Parathyroid adenoma (tissue), 2 donors: ENCODE results near the gene FAM124B.
"Not testable (repeated sequence)": the region's sequence is repeated elsewhere in the genome, so short reads cannot be mapped to it uniquely, and the experiment has no call there.

ENCODE experiments used
- H2AFZ ChIP-seq: fragments of 300-600 bp; sonication (generic); one replicate; pipeline ENCODE4 v1.7.0; 2017; ENCODE audit warnings: antibody characterized with exemption, mild to moderate bottlenecking
- H3K27ac ChIP-seq: fragments of 300-600 bp; sonication (generic); one replicate; pipeline ENCODE4 v1.7.0; 2017
- H3K27me3 ChIP-seq: fragments of 300-600 bp; sonication (generic); one replicate; pipeline ENCODE4 v1.7.0; 2017; ENCODE audit warnings: low read length; ENCODE audit not compliant: control insufficient read depth, insufficient read depth
- H3K36me3 ChIP-seq: fragments of 300-600 bp; sonication (generic); one replicate; pipeline ENCODE4 v1.7.0; 2017; ENCODE audit warnings: low read length; ENCODE audit not compliant: control insufficient read depth, insufficient read depth
- H3K4me1 ChIP-seq: fragments of 300-600 bp; sonication (generic); one replicate; pipeline ENCODE4 v1.7.0; 2017; ENCODE audit warnings: control low read depth
- H3K4me2 ChIP-seq: fragments of 300-600 bp; sonication (generic); one replicate; pipeline ENCODE4 v1.7.0; 2017; ENCODE audit warnings: low read length
- H3K4me3 ChIP-seq: fragments of 300-600 bp; sonication (generic); one replicate; pipeline ENCODE4 v1.7.0; 2017; ENCODE audit warnings: low read depth, low read length
- H3K79me2 ChIP-seq: fragments of 300-600 bp; sonication (generic); one replicate; pipeline ENCODE4 v1.7.0; 2017; ENCODE audit warnings: control low read depth
- H3K9ac ChIP-seq: fragments of 300-600 bp; sonication (generic); one replicate; pipeline ENCODE4 v1.7.0; 2017; ENCODE audit warnings: mild to moderate bottlenecking
- H3K9me3 ChIP-seq: fragments of 300-600 bp; sonication (generic); one replicate; pipeline ENCODE4 v1.7.0; 2017; ENCODE audit warnings: low read length; ENCODE audit not compliant: control insufficient read depth
- TF ChIP-seq, protein P1 (sequence below): fragments of 300-600 bp; sonication (generic); IDR thresholded peaks from one replicate; pipeline ENCODE4 v1.7.0; 2017; ENCODE audit warnings: antibody characterized with exemption, mild to moderate bottlenecking
- donor health status: primary hyperparathyroidism.

Gene FAM124B

DNA sequence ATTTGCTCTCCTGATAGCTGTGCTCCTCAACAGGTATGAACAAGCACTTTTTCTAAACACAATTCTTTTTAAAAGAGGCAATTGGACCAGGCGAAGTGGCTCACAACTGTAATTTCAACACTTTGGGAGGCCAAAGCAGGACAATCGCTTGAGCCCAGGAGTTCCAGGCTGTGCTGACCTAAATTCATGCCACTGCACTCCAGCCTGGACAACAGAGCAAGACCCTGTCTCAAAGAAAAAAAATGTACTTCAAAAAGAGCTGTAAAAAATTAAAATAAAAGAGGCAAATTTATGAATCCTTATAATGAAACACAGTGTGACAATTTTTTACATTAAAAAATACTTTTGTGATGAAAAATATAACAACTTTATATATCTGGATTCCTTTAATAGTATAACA lies 1.8 kb upstream of the FAM124B start:
- Histone ChIP-seq H3K36me3 (no peaks in the 10 kb centered on the region), H2AFZ (no peak overlapping the region), H3K9me3 (no peaks in the 10 kb centered on the region), H3K27me3 (no peaks in the 10 kb centered on the region), H3K4me1 (peaks cover 44% of the 10 kb centered on the region), H3K4me3 (no peak overlapping the region), H3K79me2 (peaks cover 6% of the 10 kb centered on the region), H3K9ac (no peak overlapping the region), H3K4me2 (no peak overlapping the region), H3K27ac (peak overlapping the region; percentile 86)
- TF ChIP-seq, protein P1, sequence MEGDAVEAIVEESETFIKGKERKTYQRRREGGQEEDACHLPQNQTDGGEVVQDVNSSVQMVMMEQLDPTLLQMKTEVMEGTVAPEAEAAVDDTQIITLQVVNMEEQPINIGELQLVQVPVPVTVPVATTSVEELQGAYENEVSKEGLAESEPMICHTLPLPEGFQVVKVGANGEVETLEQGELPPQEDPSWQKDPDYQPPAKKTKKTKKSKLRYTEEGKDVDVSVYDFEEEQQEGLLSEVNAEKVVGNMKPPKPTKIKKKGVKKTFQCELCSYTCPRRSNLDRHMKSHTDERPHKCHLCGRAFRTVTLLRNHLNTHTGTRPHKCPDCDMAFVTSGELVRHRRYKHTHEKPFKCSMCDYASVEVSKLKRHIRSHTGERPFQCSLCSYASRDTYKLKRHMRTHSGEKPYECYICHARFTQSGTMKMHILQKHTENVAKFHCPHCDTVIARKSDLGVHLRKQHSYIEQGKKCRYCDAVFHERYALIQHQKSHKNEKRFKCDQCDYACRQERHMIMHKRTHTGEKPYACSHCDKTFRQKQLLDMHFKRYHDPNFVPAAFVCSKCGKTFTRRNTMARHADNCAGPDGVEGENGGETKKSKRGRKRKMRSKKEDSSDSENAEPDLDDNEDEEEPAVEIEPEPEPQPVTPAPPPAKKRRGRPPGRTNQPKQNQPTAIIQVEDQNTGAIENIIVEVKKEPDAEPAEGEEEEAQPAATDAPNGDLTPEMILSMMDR = no peak

DNA sequence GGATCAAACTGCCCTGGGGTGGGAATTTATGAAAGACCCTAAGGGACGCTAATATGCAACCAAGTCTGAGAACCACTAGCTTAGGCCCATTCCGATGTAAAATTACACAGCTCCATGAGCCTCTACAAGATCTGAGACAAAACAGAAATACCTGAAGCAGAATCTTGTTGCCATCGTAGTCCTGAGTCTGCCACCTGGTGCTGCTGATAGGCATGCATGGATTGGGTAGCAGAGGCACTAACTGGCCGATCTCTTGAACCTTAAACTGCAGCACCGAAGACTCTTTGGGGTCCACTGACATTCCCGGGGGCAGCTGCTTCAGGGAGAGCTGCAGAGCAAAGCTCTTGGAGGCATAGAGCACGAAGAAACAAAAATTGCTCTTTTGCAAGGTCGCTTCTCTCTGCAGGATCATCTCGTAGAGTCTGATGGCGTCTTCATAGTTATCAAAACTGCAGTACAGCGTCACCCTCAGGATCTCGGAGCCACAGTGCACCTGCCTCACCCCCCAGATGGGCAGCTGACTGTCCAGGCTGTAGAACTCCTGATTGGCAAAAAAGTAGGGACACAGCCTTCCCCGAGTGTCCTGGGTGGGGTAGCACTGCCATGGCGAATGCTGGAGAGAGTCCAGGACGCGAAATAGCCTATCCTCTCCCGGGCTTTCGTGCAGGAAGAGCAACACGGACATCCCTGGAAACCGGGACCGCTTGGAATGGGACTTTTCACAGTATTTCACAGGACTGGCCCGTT lies 848 bp downstream of the FAM124B start:
- Histone ChIP-seq H3K4me2 (peak overlapping the region; percentile 24), H3K9me3 (no peaks in the 10 kb centered on the region), H3K9ac (no peak overlapping the region), H3K4me1 (peaks cover 47% of the 10 kb centered on the region), H3K4me3 (no peak overlapping the region), H3K27me3 (no peaks in the 10 kb centered on the region), H3K27ac (peak overlapping the region; percentile 89), H3K79me2 (peaks cover 10% of the 10 kb centered on the region), H3K36me3 (no peaks in the 10 kb centered on the region), H2AFZ (peak overlapping the region; percentile 80)
- TF ChIP-seq, protein P1 = peak; percentile 38

DNA sequence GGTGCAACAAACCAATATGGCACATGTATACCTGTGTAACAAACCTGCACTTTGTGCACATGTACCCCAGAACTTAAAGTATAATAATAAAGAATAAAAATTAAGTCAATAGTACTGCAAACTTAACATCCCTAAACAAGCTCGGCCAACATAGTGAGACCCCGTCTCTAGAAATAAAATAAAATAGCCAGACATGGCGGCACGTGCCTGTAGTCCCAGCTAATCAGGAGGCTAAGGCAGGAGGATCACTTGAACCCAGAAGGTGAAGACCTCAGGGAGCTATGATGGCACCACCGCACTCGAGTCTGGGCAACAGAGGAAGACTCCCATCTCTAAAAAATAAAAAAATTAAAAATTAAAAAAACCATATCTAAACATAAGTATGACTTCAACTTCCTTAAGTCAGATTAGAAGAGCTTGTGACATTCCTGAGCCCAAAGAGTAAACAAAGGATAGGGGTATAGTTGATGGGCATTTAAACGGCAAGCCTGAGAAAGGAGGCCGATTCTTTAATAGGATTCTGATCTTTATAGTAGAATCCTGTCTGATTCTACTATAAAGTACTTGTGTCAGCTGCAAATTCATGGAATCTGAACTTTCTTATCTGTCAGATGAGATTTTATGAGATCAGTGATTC lies 1.6 kb downstream of the FAM124B start:
- Histone ChIP-seq H3K4me3 (no peak overlapping the region), H3K79me2 (peaks cover 10% of the 10 kb centered on the region), H2AFZ (peak overlapping the region; percentile 80), H3K36me3 (no peaks in the 10 kb centered on the region), H3K4me2 (peak overlapping the region; percentile 24), H3K27me3 (no peaks in the 10 kb centered on the region), H3K27ac (peak overlapping the region; percentile 89), H3K4me1 (peaks cover 47% of the 10 kb centered on the region), H3K9ac (no peak overlapping the region), H3K9me3 (no peaks in the 10 kb centered on the region)
- TF ChIP-seq, protein P1 = no peak

DNA sequence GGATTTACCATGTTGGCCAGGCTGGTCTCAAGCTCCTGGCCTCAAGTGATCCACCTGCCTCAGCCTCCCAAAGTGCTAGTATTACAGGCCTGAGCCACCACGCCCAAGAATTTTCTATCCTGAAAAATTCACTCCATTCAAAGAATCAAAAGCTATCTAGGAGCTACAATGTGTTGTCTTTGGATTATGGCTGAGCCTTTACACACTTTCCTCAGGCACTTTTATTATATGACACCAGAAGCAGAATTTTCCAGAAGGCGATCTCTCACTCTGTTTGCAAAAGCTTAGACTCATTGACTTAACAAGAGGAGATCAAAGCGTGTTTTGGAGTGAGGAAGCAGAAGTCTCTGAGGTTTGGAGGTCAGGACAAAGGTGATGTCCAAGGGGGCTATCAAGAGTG lies 3.6 kb downstream of the FAM124B start:
- Histone ChIP-seq H3K36me3 (no peaks in the 10 kb centered on the region), H3K9me3 (no peaks in the 10 kb centered on the region), H3K27me3 (no peaks in the 10 kb centered on the region), H3K79me2 (peaks cover 16% of the 10 kb centered on the region), H3K4me1 (peaks cover 48% of the 10 kb centered on the region), H2AFZ (no peak overlapping the region), H3K4me3 (no peak overlapping the region), H3K9ac (no peak overlapping the region), H3K4me2 (no peak overlapping the region), H3K27ac (no peak overlapping the region)
- TF ChIP-seq, protein P1 = no peak

DNA sequence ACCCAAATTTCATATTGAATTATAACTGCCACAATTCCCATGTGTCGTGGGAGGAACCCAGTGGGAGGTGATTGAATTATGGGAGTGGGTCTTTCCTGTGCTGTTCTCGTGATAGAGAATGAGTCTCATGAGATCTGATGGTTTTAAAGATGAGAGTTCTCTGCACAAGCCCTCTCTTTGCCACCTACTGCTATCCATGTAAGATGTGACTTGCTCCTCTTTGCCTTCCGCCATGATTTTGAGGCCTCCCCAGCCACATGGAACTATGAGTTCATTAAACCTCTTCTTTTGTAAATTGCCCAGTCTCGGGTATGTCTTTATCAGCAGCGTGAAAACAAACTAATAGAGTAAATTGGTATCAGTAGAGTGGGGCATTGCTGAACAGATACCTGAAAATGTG lies 4.8 kb downstream of the FAM124B start:
- Histone ChIP-seq H3K27ac (peak overlapping the region; percentile 57), H3K79me2 (peaks cover 19% of the 10 kb centered on the region), H3K4me1 (peaks cover 53% of the 10 kb centered on the region)
- H3K9me3 ChIP-seq, H3K4me3 ChIP-seq, H3K36me3 ChIP-seq, H3K9ac ChIP-seq, H3K4me2 ChIP-seq, H3K27me3 ChIP-seq, H2AFZ ChIP-seq: not testable (repeated sequence)
